IgD-negative memory B cell (primary cell): ENCODE measurements around the gene DGKI. TPM values are rescaled to one million over a fixed set of nuclear protein-coding genes. Genes with fewer than 3 reads are reported as not detected.
A peak's percentile ranks its signal among the peaks of the same experiment; 100 is the strongest.

ENCODE experiments used
- H3K27ac Mint-ChIP-seq, 3 donors: one replicate each; pipeline ENCODE4 v1.8.0; 2020 to 2022; ENCODE audit warnings: mild to moderate bottlenecking in 3 of 3, mixed read lengths in 3 of 3, moderate library complexity in 1 of 3
- H3K27me3 Mint-ChIP-seq: one replicate; pipeline ENCODE4 v1.8.0; 2021; ENCODE audit warnings: mixed read lengths
- H3K36me3 Mint-ChIP-seq: one replicate; pipeline ENCODE4 v1.8.0; 2020; ENCODE audit warnings: mild to moderate bottlenecking, mixed read lengths
- H3K4me1 Mint-ChIP-seq, 3 donors: one replicate each; pipeline ENCODE4 v1.8.0; 2020 to 2022; ENCODE audit warnings: mixed read lengths in 3 of 3, mild to moderate bottlenecking in 1 of 3
- H3K4me3 Mint-ChIP-seq, 4 donors: one replicate each; pipeline ENCODE4 v1.8.0; 2020 to 2022; ENCODE audit warnings: mild to moderate bottlenecking in 4 of 4, mixed read lengths in 4 of 4, moderate library complexity in 3 of 4
- H3K9me3 Mint-ChIP-seq, 3 donors: one replicate each; pipeline ENCODE4 v1.8.0; 2020 to 2021; ENCODE audit warnings: mixed read lengths in 3 of 3, mild to moderate bottlenecking in 1 of 3
- polyA plus RNA-seq: library from polyadenylated mRNA; unstranded; fragments of 300-500 nt; fragmentation: Illumina TruSeq; gene quantifications from one replicate; pipeline ENCODE4 v1.2.3, GENCODE V29; 2021

The DGKI gene
- polyA plus RNA-seq, 1 donor from 2014 or later: not detected

DNA sequence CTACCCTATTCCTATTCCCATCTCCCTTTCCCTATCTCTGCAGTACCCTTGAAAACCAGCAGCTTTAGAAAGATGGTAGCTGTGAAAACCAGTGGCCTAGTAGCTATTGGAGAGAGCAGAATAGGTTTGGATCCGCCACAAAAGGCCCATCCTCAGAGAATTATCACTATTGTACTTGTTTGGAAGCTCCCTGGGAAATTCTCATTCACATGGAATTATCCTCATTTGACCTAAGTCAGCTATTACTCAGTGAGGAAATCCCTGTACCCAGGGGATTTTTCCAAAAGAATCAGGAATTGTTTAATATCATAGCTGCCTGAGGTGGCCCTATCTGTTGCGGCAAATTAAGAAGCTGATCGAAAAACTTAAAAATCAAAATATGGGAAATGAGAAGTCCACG, 51.6 kb downstream of the DGKI start:
- Mint-ChIP-seq H3K27me3 (peaks cover 2% of the 10 kb centered on the region), H3K27ac (no peak overlapping the region), H3K9me3 (peaks cover 0 to 6% (median 3%) of the 10 kb centered on the region in 3 donors)

DNA sequence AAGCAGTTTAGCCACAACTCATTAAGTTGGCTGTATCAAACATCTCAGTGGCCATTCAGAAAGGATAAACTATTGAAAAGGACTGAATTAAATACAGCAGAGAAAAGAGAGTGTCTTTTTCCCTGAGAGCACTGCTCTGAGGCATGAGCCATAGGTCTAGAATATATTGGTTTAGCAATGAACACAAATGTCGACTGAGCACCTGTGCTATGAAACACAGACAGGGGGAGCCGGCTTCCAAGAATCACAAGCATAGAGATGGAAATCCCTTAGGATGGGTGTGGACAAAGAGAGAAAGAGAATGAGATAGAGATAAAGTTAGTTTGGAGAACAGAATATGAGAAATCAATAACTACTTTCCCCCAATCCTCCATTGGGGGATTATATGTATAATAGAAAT, 54.8 kb downstream of the DGKI start:
- Mint-ChIP-seq H3K36me3 (no peaks in the 10 kb centered on the region), H3K4me1 (no peaks in the 10 kb centered on the region), H3K4me3 (no peak overlapping the region), H3K9me3 (peaks cover 0 to 6% (median 6%) of the 10 kb centered on the region in 3 donors), H3K27ac (no peak overlapping the region), H3K27me3 (peaks cover 2% of the 10 kb centered on the region)

More for the DNA sequence above, 51.6 kb downstream of the DGKI start:
- Mint-ChIP-seq H3K4me3 (no peak overlapping the region), H3K4me1 (no peaks in the 10 kb centered on the region), H3K36me3 (no peaks in the 10 kb centered on the region)

DNA sequence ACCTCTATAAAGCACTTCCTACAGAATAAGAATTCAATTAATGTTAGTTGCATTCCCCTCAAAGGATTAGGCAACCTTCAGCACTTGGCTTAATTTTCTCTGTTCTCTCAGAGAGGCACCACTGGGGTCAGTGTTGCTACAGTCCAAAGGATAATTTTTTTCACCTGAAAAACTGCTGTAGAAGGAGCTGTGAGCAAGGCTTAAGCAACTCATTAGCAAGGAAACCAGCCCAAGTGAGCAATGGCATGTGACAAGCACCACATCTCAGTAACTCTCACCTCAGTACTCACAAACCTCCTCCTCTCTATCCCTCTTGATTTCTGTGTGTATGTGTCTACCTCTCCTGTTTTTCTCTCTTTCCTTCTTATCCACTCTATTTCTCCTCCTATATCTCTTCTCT, 55.9 kb downstream of the DGKI start:
- H3K9me3 Mint-ChIP-seq: peaks cover 0 to 8% (median 6%) of the 10 kb centered on the region in 3 donors

DNA sequence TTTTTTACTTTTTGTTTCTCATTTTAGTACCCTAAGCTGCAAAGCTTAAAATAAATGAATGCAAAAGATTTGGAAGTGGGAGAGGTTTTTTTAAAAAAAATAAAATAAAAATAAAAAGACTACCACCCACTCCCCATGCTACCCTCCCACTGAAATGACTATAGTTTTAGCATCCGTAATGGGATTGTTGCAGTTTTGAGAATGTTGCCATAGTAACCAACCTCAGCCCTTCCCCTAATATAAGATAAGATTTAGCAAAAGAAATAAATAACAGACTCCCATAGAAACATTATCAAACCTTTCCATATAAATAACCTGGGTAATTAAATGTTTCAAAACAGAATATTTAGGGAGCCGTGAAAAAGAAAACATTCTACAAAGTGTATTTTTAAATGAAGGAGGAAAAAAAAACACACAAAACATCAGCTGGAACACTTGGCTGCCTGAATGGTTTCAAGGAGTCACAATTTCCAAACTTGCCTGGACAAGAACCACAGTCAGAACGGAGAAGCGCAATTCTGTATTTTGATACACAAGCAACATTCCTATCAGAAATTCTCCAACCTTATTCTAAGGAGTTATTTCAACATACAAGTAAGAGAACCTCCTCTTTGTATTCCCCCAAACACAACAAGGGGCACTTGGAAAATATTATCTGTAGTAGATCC, 57.4 kb downstream of the DGKI start:
- Mint-ChIP-seq H3K4me3 (no peak overlapping the region), H3K4me1 (no peaks in the 10 kb centered on the region), H3K36me3 (no peaks in the 10 kb centered on the region), H3K27ac (no peak overlapping the region), H3K27me3 (peaks cover 2% of the 10 kb centered on the region), H3K9me3 (peaks cover 0 to 10% (median 8%) of the 10 kb centered on the region in 3 donors)

More for the DNA sequence above, 55.9 kb downstream of the DGKI start:
- Mint-ChIP-seq H3K27me3 (peaks cover 2% of the 10 kb centered on the region), H3K4me3 (no peak overlapping the region), H3K27ac (no peak overlapping the region), H3K4me1 (no peaks in the 10 kb centered on the region), H3K36me3 (no peaks in the 10 kb centered on the region)

DNA sequence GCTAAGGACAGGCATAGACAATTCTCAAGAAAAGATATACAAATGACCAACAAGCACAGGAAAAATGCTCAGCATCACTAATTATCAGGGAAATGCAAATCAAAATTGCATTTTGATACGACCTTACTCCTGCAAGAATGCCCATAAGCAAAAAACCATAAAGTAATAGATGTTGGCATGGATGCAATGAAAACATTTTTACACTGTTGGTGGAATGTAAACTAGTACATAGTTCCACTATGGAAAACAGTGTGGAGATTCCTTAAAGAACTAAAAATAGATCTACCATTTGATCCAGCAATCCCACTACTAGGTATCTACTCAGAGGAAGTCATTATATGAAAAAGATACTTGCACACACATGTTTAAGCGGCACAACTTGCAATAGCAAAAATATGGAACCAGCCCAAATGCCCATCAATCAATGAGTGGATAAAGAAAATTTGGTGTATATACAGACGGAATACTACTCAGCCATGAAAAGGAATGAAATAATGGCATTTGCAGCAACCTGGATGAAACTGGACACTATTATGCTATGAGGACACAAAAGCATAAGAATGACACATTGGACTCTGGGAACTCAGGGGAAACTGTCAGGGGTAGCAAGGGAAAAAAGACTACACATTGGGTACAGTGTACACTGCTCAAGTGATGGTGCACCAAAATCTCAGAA, 59.3 kb downstream of the DGKI start:
- Mint-ChIP-seq H3K4me1 (no peaks in the 10 kb centered on the region), H3K9me3 (peaks cover 0 to 12% (median 8%) of the 10 kb centered on the region in 3 donors), H3K4me3 (no peak overlapping the region), H3K27ac (no peak overlapping the region), H3K36me3 (no peaks in the 10 kb centered on the region), H3K27me3 (peaks cover 2% of the 10 kb centered on the region)

DNA sequence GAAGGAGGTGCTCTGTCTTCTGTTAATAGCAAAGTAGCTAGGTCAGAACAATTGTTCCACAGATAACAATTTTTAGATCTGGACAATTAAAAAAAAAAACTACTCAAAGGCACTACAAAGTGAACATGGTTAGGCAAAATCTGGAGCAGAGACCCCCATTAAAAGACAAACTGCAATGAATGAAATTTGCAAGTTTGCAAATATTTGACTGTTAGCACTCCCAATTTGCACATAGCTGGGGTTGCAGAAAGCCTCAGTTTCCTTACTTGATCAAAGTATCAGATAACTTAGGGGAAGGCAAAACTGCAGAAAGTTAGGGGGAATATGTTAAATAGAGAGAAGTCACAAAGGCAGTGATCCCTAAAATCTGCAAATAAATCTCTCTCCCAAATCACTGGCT, 68.3 kb downstream of the DGKI start:
- H3K27me3 Mint-ChIP-seq: peaks cover 6% of the 10 kb centered on the region
- H3K4me3 Mint-ChIP-seq: no peak overlapping the region
- no peaks in the 10 kb centered on the region for H3K4me1 Mint-ChIP-seq
- H3K27ac Mint-ChIP-seq: no peak overlapping the region
- H3K36me3 Mint-ChIP-seq: no peaks in the 10 kb centered on the region
- peaks cover 0 to 2% (median 0%) of the 10 kb centered on the region in 3 donors for H3K9me3 Mint-ChIP-seq

DNA sequence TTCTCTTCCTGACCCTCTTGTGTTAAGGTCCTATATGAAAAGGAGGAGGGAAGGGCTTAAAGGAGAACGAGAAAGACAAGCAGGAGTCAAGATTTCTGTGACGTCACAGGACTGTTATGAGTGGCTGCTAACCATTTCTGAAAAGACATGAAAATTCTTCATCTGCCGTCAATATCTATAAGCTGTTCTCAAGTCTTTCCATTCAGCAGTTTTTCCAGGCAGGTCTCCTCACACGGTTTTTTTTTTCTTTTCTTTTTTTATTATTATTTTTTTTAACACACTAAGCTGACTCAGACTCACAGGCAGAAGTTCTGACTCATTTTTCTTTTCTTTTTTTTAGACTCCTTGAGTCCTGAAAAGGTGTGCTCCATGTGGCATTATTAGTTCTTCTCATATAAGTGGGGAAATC, 72.0 kb downstream of the DGKI start:
- Mint-ChIP-seq H3K27me3 (peaks cover 6% of the 10 kb centered on the region), H3K36me3 (no peaks in the 10 kb centered on the region), H3K4me3 (no peak overlapping the region), H3K4me1 (no peaks in the 10 kb centered on the region), H3K9me3 (peaks cover 0 to 1% (median 0%) of the 10 kb centered on the region in 3 donors), H3K27ac (no peak overlapping the region)

DNA sequence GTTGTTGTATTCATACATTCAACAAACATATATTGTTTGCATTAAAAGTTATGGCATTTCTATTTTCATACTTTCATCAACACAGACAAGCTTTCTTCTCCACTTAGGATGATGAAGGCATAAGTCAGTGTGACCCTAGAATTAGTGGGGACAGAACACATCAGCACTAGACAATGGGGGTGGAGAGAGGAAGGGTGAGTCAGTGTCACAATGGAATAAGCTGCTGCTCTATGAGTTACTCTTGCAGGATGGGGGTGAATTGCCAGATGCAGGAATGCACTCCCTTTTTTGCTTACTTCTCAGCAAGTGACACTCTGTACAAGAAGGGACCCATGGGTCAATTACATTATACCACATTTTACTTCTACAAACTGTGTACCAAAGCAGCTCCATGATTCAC, 74.0 kb downstream of the DGKI start:
- Mint-ChIP-seq H3K9me3 (peaks cover 0 to 3% (median 1%) of the 10 kb centered on the region in 3 donors), H3K4me1 (no peaks in the 10 kb centered on the region), H3K27ac (no peak overlapping the region), H3K36me3 (no peaks in the 10 kb centered on the region), H3K4me3 (no peak overlapping the region), H3K27me3 (peaks cover 1% of the 10 kb centered on the region)

DNA sequence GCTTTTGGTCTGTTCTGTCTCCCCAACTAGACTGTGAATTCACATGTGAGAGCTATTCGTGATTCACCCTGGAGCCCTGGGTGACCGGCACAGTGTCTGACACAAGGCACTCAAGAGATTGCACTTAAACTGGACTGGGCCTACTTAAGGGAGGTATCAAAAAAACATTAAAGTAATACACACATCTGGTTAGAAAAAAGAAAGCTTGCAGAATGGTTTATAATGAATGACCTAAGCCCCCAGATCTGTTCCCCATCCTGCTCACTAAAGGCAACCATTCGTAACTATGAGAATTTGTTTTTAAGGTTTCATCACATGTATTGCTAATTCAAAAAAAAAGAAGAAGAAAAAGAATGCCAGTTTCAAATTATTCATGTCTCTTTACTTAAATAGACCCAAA, 74.5 kb downstream of the DGKI start:
- no peak overlapping the region for H3K27ac Mint-ChIP-seq
- peaks cover 0 to 3% (median 2%) of the 10 kb centered on the region in 3 donors for H3K9me3 Mint-ChIP-seq
- no peaks in the 10 kb centered on the region for H3K36me3 Mint-ChIP-seq
- H3K27me3 Mint-ChIP-seq: peaks cover 1% of the 10 kb centered on the region
- H3K4me3 Mint-ChIP-seq: no peak overlapping the region
- no peaks in the 10 kb centered on the region for H3K4me1 Mint-ChIP-seq

DNA sequence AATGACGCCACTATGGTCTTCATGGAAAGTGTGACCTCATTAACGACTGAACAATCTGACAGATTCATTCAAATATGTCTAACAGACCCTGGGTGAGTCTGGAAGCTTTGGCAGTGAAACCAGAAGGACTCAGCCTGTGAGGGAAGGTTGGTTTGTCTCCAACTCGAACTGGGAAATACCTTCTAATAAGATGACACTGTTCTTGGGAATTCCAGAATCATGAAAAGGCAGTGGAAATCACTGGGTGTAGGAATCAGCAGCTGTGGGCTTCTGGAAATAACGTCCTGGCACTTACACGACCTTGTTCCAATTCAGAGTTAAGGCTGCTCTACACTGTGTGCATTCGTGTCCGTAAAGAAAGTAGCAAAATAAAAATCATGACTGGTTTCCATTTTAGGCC, 75.1 kb downstream of the DGKI start:
- H3K27me3 Mint-ChIP-seq: peaks cover 5% of the 10 kb centered on the region
- H3K36me3 Mint-ChIP-seq: no peaks in the 10 kb centered on the region
- H3K4me1 Mint-ChIP-seq: no peaks in the 10 kb centered on the region
- H3K9me3 Mint-ChIP-seq: peaks cover 0 to 3% (median 3%) of the 10 kb centered on the region in 3 donors
- H3K27ac Mint-ChIP-seq: no peak overlapping the region
- H3K4me3 Mint-ChIP-seq: no peak overlapping the region

DNA sequence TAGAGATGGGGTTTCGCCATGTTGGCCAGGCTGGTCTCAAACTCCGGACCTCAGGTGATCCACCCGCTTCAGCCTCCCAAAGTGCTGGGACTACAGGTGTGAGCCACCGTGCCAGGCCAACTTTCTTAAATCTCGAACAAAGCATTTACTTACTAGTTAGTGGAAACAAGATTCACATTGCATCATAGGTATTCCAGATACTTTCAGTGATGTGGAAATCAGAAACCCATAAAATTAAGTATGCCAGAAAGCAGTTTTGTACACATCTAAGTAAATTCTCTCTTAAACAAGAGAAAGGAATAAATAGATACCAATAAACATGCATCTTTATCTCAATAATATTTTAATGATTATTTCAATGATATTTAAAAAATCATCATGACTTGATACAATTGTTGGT, 75.5 kb downstream of the DGKI start:
- H3K9me3 Mint-ChIP-seq: peaks cover 0 to 3% (median 3%) of the 10 kb centered on the region in 3 donors
- H3K27ac Mint-ChIP-seq: no peak overlapping the region
- no peaks in the 10 kb centered on the region for H3K36me3 Mint-ChIP-seq
- no peaks in the 10 kb centered on the region for H3K4me1 Mint-ChIP-seq
- H3K27me3 Mint-ChIP-seq: peaks cover 5% of the 10 kb centered on the region
- no peak overlapping the region for H3K4me3 Mint-ChIP-seq

DNA sequence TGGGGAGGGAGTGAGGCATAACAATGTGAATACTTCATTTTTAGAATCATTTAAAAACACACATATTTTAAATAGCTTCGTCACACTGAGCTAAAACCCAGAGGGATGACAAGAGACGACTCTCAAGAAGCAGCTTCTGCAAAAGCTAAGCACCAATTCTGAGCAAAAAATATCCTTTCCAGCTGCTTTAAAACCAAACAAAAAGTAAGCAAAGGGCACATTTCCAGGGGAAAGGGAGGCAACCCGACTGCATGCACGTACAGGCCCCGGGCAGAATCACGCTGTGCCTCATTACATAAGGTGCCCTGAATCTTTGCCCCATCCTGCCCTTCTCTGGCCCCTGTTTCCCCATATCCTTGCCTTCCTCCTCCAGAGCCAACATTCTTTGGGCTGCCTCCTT, 78.4 kb downstream of the DGKI start:
- Mint-ChIP-seq H3K4me1 (no peaks in the 10 kb centered on the region), H3K9me3 (peaks cover 0 to 3% (median 3%) of the 10 kb centered on the region in 3 donors), H3K4me3 (no peak overlapping the region), H3K27ac (peak overlapping the region in 1 of 3 donors; percentile 13), H3K36me3 (no peaks in the 10 kb centered on the region), H3K27me3 (peaks cover 5% of the 10 kb centered on the region)

DNA sequence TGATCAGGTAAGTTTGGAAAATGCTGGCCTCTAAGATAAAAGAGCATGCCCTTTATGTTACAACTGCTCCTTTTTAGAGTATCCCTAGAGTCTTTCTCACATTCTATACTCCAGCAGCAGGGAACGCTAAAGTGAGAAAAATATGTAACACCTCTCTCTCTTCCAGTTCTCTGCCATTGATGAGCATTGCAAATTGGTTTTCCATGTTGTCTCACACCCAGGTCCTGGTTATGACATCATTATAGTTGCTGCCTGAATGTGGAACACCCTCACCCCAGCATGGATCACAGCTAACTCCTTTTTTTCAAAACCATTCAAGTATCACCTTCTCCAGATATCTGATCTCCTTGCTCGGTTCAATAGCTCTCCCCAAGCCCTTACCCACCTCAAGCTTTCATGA, 84.4 kb downstream of the DGKI start:
- no peak overlapping the region for H3K4me3 Mint-ChIP-seq
- H3K4me1 Mint-ChIP-seq: no peaks in the 10 kb centered on the region
- H3K9me3 Mint-ChIP-seq: peaks cover 0 to 2% (median 1%) of the 10 kb centered on the region in 3 donors
- H3K27ac Mint-ChIP-seq: no peak overlapping the region
- H3K36me3 Mint-ChIP-seq: no peaks in the 10 kb centered on the region
- H3K27me3 Mint-ChIP-seq: peaks cover 5% of the 10 kb centered on the region

DNA sequence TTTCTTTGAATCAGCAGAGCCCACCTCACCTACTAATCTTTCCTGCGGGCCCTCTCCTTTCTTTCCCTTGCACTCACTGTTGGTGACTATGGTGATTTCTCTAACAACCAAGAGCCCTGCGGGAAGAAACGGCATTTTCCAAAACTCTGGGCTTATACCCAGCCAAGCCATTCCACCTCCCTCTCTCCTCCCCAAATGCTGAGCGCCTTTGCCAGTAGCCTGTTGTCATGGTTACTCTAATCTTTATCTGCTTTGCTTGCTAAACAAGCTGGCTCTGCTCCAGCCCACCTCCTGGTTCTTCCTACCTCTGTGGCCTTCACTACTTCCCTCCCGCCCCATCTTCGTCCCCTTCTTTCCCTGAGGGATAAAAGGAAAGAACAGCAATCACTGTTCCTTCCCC, 86.7 kb downstream of the DGKI start:
- Mint-ChIP-seq H3K27ac (no peak overlapping the region), H3K27me3 (no peaks in the 10 kb centered on the region), H3K9me3 (peaks cover 0 to 2% (median 0%) of the 10 kb centered on the region in 3 donors), H3K4me1 (no peaks in the 10 kb centered on the region), H3K36me3 (no peaks in the 10 kb centered on the region), H3K4me3 (no peak overlapping the region)

DNA sequence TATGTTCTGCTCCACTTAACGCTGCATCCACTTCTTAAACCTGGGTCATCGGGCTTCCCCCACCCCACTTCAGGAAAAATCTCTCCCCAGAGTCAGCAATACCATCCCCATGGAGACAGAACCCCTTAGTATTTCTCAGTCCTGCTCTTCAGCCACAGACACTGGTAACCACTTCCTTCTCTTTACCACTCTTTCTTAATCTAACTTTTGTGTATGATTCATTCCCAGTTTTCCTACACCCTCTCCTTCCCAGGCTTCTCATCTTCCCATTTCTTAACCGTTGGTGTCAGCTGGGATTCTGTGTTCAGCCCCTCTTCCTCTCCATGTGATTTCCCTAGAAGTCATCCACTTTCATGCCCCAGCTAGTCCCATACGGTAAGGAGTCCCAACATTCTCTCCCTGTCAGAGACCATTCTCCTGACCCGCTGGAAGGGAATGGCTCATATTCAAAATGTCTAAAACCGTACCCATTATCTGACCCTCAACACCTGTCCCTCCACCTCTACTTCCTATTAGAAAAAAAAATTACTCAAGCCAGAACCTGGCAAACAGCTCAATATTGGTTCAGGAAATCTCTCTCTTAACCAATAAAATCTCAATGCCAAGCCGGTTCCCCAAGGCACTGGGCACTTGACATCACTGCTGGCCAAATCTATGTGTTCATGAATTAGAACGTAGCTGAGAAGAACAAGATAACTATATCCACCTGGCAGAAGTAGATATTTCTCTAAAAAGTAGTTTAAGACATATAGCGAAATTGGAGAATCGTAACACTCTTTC, 89.4 kb downstream of the DGKI start:
- H3K9me3 Mint-ChIP-seq: peaks cover 0 to 2% (median 2%) of the 10 kb centered on the region in 3 donors
- H3K36me3 Mint-ChIP-seq: no peaks in the 10 kb centered on the region
- H3K4me1 Mint-ChIP-seq: no peaks in the 10 kb centered on the region
- H3K4me3 Mint-ChIP-seq: no peak overlapping the region
- H3K27me3 Mint-ChIP-seq: peaks cover 6% of the 10 kb centered on the region
- no peak overlapping the region for H3K27ac Mint-ChIP-seq
